Measurements from ENCODE around the gene CCDC18.

The CCDC18 gene

DNA sequence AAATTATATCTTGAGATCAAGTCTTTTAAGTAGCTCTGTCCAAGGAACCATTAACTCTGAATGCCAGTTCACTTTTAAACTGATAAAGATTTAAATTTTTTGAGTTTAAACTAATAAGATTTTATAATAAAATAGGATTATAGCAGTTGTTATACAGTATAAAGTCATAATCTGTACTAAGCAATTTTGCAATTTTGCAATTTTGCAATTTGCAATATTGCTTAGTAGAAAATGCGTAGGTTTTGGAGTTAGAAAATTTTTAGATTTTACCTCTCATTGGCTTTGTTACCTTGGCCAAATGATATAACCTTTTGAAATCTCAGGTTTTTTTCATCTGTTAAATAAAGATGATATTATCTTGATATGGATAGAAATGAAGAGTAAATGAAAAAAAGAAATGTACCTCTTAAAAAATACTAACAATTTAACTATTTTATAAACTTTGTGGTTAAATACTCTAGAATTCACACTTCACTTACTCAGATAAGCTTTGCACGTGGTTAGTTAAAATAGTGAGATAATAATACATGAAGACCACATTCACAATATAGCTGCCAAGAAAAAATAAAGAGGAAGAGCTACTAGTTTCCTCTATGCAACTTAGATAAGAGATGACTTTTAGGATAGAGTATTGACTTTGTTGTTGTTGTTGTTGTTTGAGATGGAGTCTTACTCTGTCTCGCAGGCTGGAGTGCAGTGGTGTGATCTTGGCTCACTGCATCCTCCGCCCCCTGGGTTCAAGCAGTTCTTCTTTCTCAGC lies 13.9 kb downstream of the CCDC18 start:
- DNase-seq (ENCODE audit: low spot score): no peak
- Histone ChIP-seq H3K4me3 (no peak overlapping the region), H3K27ac (no peak overlapping the region)
- TF ChIP-seq, protein P1, sequence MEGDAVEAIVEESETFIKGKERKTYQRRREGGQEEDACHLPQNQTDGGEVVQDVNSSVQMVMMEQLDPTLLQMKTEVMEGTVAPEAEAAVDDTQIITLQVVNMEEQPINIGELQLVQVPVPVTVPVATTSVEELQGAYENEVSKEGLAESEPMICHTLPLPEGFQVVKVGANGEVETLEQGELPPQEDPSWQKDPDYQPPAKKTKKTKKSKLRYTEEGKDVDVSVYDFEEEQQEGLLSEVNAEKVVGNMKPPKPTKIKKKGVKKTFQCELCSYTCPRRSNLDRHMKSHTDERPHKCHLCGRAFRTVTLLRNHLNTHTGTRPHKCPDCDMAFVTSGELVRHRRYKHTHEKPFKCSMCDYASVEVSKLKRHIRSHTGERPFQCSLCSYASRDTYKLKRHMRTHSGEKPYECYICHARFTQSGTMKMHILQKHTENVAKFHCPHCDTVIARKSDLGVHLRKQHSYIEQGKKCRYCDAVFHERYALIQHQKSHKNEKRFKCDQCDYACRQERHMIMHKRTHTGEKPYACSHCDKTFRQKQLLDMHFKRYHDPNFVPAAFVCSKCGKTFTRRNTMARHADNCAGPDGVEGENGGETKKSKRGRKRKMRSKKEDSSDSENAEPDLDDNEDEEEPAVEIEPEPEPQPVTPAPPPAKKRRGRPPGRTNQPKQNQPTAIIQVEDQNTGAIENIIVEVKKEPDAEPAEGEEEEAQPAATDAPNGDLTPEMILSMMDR (IDR thresholded peaks at IDR 0.05): no peak

DNA sequence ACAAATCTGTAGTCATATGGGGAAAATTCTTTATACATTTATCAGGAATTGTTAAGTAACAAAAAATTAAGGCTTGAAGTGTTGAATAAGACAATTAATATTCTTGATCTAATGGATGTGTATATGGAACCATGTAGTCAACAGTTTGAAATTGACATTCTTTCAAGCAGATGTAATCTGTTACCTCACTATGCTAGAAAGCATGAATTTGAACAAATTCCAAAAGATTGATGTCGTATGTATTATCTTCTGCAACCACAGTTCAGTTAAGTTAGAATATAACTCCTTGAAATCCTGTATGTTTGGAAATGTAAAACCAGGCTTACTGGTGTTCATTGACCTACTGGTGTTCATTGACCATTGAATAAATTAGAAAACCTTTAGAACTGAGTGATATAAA lies 16.1 kb downstream of the CCDC18 start:
- no peak overlapping the region for H3K27ac ChIP-seq
- no peak overlapping the region for H3K4me3 ChIP-seq
- TF ChIP-seq, protein P1 (IDR thresholded peaks at IDR 0.05): no peak
- DNase-seq (ENCODE audit: low spot score): no peak

DNA sequence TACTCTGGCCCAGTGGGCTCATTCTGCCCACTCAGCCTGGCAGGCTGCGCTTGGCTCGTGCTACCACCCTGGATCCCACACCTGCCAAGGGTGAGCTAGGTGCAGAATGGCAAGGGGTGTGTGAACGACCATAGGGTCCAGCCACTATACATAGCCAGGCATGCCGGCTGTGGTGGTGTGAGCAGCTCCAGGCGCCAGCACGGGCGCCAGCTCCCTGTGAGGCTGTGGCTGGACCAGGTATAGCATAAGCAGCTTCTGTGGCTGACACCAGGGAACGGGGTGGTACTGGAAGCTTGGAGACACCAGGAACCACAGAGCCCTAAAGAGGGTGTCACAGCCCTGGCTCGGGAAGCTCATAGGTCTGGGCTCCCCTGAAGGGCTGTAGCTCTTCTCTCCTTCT lies 18.6 kb downstream of the CCDC18 start:
- TF ChIP-seq, protein P1 (IDR thresholded peaks at IDR 0.05): no peak
- no peak overlapping the region for H3K4me3 ChIP-seq
- H3K27ac ChIP-seq: no peak overlapping the region
- DNase-seq (ENCODE audit: low spot score): no peak

DNA sequence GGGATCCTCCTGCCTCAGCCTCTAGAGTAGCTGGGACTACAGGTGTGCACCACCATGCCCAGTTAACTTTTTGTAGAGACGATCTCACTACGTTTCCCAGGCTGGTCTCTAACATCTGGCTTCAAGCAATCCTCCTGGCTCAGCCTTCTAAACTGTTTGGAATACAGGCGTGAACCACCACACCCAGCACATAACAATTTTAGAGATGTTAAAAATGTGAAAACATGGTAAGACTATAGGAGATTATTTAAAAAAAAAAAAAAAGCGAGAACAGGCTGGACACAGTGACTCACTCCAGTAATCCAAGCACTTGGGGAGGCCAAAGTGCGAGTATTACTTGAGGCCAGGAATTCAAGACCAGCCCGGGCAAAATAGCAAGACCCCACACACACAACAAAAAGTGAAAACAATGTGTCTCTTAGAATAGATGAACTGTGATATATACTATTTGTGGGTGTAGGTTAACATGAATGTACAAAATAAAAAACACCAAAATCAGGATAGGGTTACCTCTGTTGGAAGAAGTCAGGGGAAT lies 19.6 kb downstream of the CCDC18 start:
- H3K4me3 ChIP-seq: no peak overlapping the region
- TF ChIP-seq, protein P1 (IDR thresholded peaks at IDR 0.05): no peak
- H3K27ac ChIP-seq: no peak overlapping the region
- no peak for DNase-seq (ENCODE audit: low spot score)

DNA sequence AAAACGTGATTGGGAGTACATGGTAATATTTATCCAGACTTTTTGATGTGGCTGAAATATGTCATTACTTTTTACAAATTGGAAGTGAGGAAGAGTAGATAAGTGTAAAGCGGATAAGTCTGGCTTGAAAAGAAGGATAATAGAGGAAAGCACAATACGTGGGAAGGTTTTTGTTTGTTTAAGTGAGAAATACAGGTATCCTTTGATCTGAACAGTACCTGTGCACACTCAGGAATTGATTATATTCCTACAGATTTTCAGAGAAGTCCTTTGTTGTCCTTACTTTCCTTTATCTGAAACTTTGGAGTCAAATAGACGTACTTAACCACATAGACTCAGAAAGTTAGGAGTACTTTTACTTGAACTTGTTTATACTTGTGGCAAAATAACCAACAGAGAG lies 20.2 kb downstream of the CCDC18 start:
- TF ChIP-seq, protein P1 (IDR thresholded peaks at IDR 0.05): no peak
- Histone ChIP-seq H3K27ac (no peak overlapping the region), H3K4me3 (no peak overlapping the region)
- no peak for DNase-seq (ENCODE audit: low spot score)

DNA sequence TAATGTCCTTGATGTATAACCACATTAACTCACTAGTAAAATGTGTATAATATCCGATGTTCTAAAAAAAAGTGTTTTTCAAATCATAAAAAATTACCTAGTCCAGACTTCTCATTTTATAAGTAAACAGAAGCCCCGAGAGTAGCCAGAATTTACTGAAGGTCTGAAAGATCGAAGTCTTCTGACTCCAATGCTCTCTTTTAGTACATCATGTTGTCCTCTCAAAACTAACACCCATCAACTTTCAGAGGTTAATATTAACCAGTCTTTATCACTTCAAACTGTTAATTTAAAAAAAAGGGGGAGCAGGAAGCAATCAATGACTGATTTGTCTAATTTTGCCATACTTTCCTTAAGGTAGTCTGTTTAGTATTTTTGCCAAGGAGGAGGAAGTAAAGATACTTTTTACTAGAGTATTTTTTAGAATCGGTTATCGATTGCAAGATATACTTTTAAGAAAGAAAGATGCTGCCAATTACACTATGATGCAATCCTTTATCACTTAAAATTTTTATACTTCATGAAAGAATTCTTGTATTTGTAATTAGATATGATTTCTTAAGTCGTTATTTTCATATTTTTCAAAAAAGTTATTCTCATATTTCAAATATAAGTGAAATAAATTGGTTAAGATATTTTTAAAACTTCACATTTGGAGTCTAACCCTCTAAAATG lies 25.5 kb downstream of the CCDC18 start:
- Histone ChIP-seq H3K4me3 (no peak overlapping the region), H3K27ac (no peak overlapping the region)
- no peak for DNase-seq (ENCODE audit: low spot score)
- TF ChIP-seq, protein P1 (IDR thresholded peaks at IDR 0.05): no peak

DNA sequence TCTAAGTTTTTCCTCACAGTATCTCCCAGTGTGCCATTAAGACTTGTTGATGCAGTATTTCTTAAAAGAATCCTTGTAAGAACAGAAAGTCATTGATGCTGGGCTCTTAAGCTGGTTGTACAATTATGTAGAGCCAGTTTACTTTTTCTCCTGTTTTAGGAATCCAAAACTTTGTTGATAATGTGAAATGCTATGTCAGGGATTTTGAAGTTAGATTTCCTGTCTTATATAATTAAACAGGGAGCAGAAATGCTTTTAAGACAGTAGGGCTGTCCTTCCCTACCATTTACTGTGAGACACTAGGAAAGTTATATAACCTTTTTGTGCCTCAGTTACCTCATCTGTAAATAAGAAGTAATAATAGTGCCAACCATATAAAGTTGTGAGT lies 26.0 kb downstream of the CCDC18 start:
- TF ChIP-seq, protein P1 (IDR thresholded peaks at IDR 0.05): no peak
- DNase-seq (ENCODE audit: low spot score): no peak
- no peak overlapping the region for H3K4me3 ChIP-seq
- no peak overlapping the region for H3K27ac ChIP-seq
